Stomach (tissue), 4 donors: ENCODE data around the gene XIRP2.

Experiments
- CTCF ChIP-seq, 7 experiments: fragments of 450-650 bp in 4 of 7; fragments of 200-600 bp in 3 of 7; sonication (generic) in 3 of 7; IDR thresholded peaks; one replicate each; pipeline ENCODE4 v1.5.1; 2016 to 2019; ENCODE audit warnings: antibody characterized with exemption in 7 of 7, control low read depth in 2 of 7, mild to moderate bottlenecking in 1 of 7
- EP300 ChIP-seq: sonication (generic); formaldehyde crosslinking; IDR thresholded peaks from one replicate; pipeline ENCODE4 v1.6.1; 2017; ENCODE audit warnings: antibody characterized with exemption
- POLR2A ChIP-seq, 4 donors: fragments of 450-650 bp; IDR thresholded peaks; one replicate each; pipeline ENCODE4 v1.6.1; 2016; ENCODE audit warnings: antibody characterized with exemption in 4 of 4, control low read depth in 2 of 4, mild to moderate bottlenecking in 1 of 4, moderate library complexity in 1 of 4
- POLR2AphosphoS5 ChIP-seq, 3 donors: sonication (generic); formaldehyde crosslinking; IDR thresholded peaks; one replicate each; pipeline ENCODE4 v1.6.1; 2016; ENCODE audit warnings: antibody characterized with exemption in 3 of 3

DNA sequence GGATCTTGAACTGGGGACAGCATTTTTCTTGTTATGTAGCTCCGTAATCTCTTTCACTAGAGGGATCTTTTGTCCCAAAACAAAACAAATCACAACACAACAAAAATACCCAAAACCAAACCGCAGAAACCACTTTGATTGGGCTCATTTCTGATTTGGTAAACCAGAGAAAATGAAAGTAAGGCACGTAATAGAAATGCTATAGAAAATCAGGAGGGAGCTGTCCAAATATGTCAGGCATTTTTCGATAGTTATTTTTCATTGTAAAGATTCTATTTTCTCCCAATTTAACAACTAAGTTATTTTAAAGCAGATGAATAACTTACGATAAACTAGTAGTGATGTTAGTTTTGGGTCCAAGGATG, 406.5 kb downstream of the XIRP2 start:
- no peak for TF ChIP-seq POLR2AphosphoS5 (IDR thresholded peaks at IDR 0.05)
- no peak for TF ChIP-seq CTCF (IDR thresholded peaks at IDR 0.05)
- TF ChIP-seq EP300 = no peak
- no peak for TF ChIP-seq POLR2A (IDR thresholded peaks at IDR 0.05)
